Natural killer cell (primary cell): ENCODE data around the gene SDF2L1. TPM values are rescaled to one million over a fixed set of nuclear protein-coding genes. Genes with fewer than 3 reads are reported as not detected.
"Not testable (repeated sequence)": the region's sequence is repeated elsewhere in the genome, so short reads cannot be mapped to it uniquely, and the experiment has no call there.

Source experiments
- ATAC-seq, 3 donors: fragments of 150-1000 bp in 2 of 3; fragments of 200-7000 bp in 1 of 3; cut with Tn5 transposase; 1 replicate in 1 of 3; 2 replicates in 2 of 3; pipeline ENCODE4 v1.10.0; 2021; ENCODE audit warnings: mild to moderate bottlenecking in 2 of 3, moderate library complexity in 2 of 3
- DNase-seq, 2 donors: peaks; one replicate each; pipeline versions ENCODE4 v3.0.0 to v3.0.0-alpha.2; 2013 to 2021; ENCODE audit warnings: mixed read lengths in 1 of 2
- H3K27ac ChIP-seq: one replicate; pipeline ENCODE4 v1.5.1; 2013; ENCODE audit warnings: mild to moderate bottlenecking, low read length
- H3K27me3 ChIP-seq: one replicate; pipeline ENCODE4 v1.6.1; 2013; ENCODE audit warnings: low read length; ENCODE audit not compliant: control insufficient read depth, insufficient read depth
- H3K36me3 ChIP-seq: one replicate; pipeline ENCODE4 v1.6.1; 2013; ENCODE audit warnings: low read length; ENCODE audit not compliant: control insufficient read depth, insufficient read depth
- H3K4me1 ChIP-seq: one replicate; pipeline ENCODE4 v1.6.1; 2013; ENCODE audit warnings: low read length; ENCODE audit not compliant: control insufficient read depth, insufficient read depth
- H3K4me3 ChIP-seq: one replicate; pipeline ENCODE4 v1.5.1; 2013; ENCODE audit warnings: low read length
- H3K9me3 ChIP-seq: one replicate; pipeline ENCODE4 v1.6.1; 2013; ENCODE audit warnings: low read length; ENCODE audit not compliant: control insufficient read depth, insufficient read depth
- H3K27ac Mint-ChIP-seq, 2 donors: one replicate each; pipeline ENCODE4 v1.8.0; 2022; ENCODE audit warnings: mild to moderate bottlenecking in 2 of 2, mixed read lengths in 2 of 2, moderate library complexity in 1 of 2
- H3K27me3 Mint-ChIP-seq, 2 donors: one replicate each; pipeline ENCODE4 v1.8.0; 2022; ENCODE audit warnings: low read depth in 2 of 2, mixed read lengths in 2 of 2
- H3K36me3 Mint-ChIP-seq: one replicate; pipeline ENCODE4 v1.8.0; 2022; ENCODE audit warnings: mixed read lengths
- H3K4me1 Mint-ChIP-seq, 2 donors: one replicate each; pipeline ENCODE4 v1.8.0; 2022; ENCODE audit warnings: mixed read lengths in 2 of 2
- H3K4me3 Mint-ChIP-seq: one replicate; pipeline ENCODE4 v1.8.0; 2022; ENCODE audit warnings: mild to moderate bottlenecking, moderate library complexity, mixed read lengths
- H3K9me3 Mint-ChIP-seq, 2 donors: one replicate each; pipeline ENCODE4 v1.8.0; 2022; ENCODE audit warnings: mixed read lengths in 2 of 2
- CTCF ChIP-seq: fragments of 200-600 bp; IDR thresholded peaks from one replicate; pipeline ENCODE4 v1.8.0; 2022; ENCODE audit warnings: antibody characterized with exemption
- WGBS: methylation state at CpG from one replicate; pipeline ENCODE4 v1.1.7; 2013; ENCODE audit warnings: missing lambda C conversion rate; ENCODE audit not compliant: insufficient coverage; 5-methylcytosine and 5-hydroxymethylcytosine counted together
- intact Hi-C: fragments of 100-400 bp; cut with micrococcal nuclease; formaldehyde crosslinking; loops from one replicate; pipeline ENCODE4 v1.14.2; 2022
- total RNA-seq, 4 donors: library from RNA; stranded (reverse); fragments of 120-200 nt in 1 of 4; gene quantifications; one replicate each; pipeline versions ENCODE4 v1.2.3 to v1.2.4, GENCODE V29; 2013 to 2022

Gene SDF2L1
- total RNA-seq, 3 donors from 2014 or later (not counting 1 experiment from before 2014, with no cell fraction given) = 38.3 to 55.8 (median 40.3) TPM

GRCh38 chr22:21642584-21643448, 714 bp downstream of the SDF2L1 start:
- peak overlapping the region; percentile 93 for H3K4me3 Mint-ChIP-seq
- peak overlapping the region; percentile 80 for H3K27ac ChIP-seq
- no peaks in the 10 kb centered on the region for H3K27me3 Mint-ChIP-seq
- peaks cover 34% of the 10 kb centered on the region for H3K4me1 ChIP-seq
- under 1% methylated on average over 56 of the region's 56 CpGs for WGBS
- DNase-seq (peak; percentile 39 to 76), ATAC-seq (no peak)
- no peaks in the 10 kb centered on the region for H3K9me3 ChIP-seq
- no peaks in the 10 kb centered on the region for H3K27me3 ChIP-seq
- H3K27ac Mint-ChIP-seq = peak overlapping the region; percentile 86 to 90
- H3K4me3 ChIP-seq = peak overlapping the region; percentile 92
- intact Hi-C loops = loop anchor here (1.0 kb wide), 1 partner anchor 14 kb away; no protein-coding TSS in a partner anchor
- no peaks in the 10 kb centered on the region for H3K9me3 Mint-ChIP-seq
- no peaks in the 10 kb centered on the region for H3K36me3 Mint-ChIP-seq
- peaks cover 13% of the 10 kb centered on the region for H3K36me3 ChIP-seq
- peaks cover 36 to 42% of the 10 kb centered on the region in 2 donors for H3K4me1 Mint-ChIP-seq
- peak; percentile 50 for TF ChIP-seq CTCF

DNA sequence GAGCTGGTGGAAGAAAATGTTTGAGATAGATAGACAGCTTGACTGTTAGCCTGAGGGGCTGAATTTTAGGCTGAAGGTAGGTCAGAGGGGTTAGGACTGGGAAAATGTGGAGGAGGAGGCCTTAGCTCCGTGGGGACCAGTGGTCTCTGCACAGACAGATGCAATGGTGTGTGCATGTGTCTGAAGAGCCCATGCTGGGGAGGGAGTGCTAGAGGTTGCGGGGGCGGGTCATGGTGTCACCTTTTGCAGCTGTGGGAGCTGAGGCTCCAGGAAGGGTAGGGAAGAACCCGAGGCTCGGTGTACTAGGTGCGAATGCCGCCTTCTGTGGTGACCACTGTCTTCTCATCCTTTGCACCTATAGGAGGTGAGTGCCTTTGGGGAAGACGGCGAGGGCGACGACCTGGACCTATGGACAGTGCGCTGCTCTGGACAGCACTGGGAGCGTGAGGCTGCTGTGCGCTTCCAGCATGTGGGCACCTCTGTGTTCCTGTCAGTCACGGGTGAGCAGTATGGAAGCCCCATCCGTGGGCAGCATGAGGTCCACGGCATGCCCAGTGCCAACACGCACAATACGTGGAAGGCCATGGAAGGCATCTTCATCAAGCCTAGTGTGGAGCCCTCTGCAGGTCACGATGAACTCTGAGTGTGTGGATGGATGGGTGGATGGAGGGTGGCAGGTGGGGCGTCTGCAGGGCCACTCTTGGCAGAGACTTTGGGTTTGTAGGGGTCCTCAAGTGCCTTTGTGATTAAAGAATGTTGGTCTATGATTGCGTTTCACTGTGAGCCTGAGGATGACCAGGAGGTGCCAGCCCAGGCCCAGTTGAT, 1.6 kb downstream of the SDF2L1 start:
- 86% methylated on average over 22 of the region's 22 CpGs for WGBS
- no peaks in the 10 kb centered on the region for H3K36me3 Mint-ChIP-seq
- ATAC-seq (no peak), DNase-seq (peak in 1 of 2 donors; percentile 41)
- intact Hi-C loops = no loop called here
- no peaks in the 10 kb centered on the region for H3K9me3 Mint-ChIP-seq
- H3K27ac Mint-ChIP-seq = peak overlapping the region; percentile 86 to 90
- no peak overlapping the region for H3K4me3 ChIP-seq
- H3K9me3 ChIP-seq = no peaks in the 10 kb centered on the region
- H3K27me3 Mint-ChIP-seq = no peaks in the 10 kb centered on the region
- peaks cover 13% of the 10 kb centered on the region for H3K36me3 ChIP-seq
- no peak for TF ChIP-seq CTCF
- H3K27me3 ChIP-seq = no peaks in the 10 kb centered on the region
- peak overlapping the region; percentile 93 for H3K4me3 Mint-ChIP-seq
- H3K4me1 Mint-ChIP-seq = peaks cover 36 to 42% of the 10 kb centered on the region in 2 donors
- H3K4me1 ChIP-seq = peaks cover 34% of the 10 kb centered on the region
- no peak overlapping the region for H3K27ac ChIP-seq

- H3K27me3 Mint-ChIP-seq, H3K4me3 Mint-ChIP-seq: not testable (repeated sequence)
- peaks cover 16% of the 10 kb centered on the region for H3K36me3 ChIP-seq
Observed at GRCh38 chr22:21645513-21645912, 3.4 kb downstream of the SDF2L1 start.

More at GRCh38 chr22:21645513-21645912, 3.4 kb downstream of the SDF2L1 start:
- H3K36me3 Mint-ChIP-seq, ATAC-seq, H3K9me3 ChIP-seq, DNase-seq, H3K27ac Mint-ChIP-seq, H3K27me3 ChIP-seq, H3K9me3 Mint-ChIP-seq, H3K4me3 ChIP-seq, H3K27ac ChIP-seq, intact Hi-C loops: not testable (repeated sequence)
- peaks cover 36 to 42% of the 10 kb centered on the region in 2 donors for H3K4me1 Mint-ChIP-seq
- WGBS = 98% methylated on average over 6 of the region's 6 CpGs
- H3K4me1 ChIP-seq = peaks cover 34% of the 10 kb centered on the region
